EH (cell line): ENCODE measurements around the gene ZNF710.
A peak's percentile ranks its signal among the peaks of the same experiment; 100 is the strongest.

ENCODE experiments used
- DNase-seq: peaks from one replicate; pipeline ENCODE4 v3.0.0-alpha.2; 2015; ENCODE audit warnings: low read depth

The ZNF710 gene

GRCh38 chr15:90080818-90081393 is 79.8 kb downstream of the ZNF710 start:
- no peak for DNase-seq

GRCh38 chr15:90082140-90082715 is 81.1 kb downstream of the ZNF710 start:
- no peak for DNase-seq

GRCh38 chr15:90083419-90083818 is 82.3 kb downstream of the ZNF710 start:
- no peak for DNase-seq

GRCh38 chr15:90083954-90084607 is 83.0 kb downstream of the ZNF710 start:
- no peak for DNase-seq

GRCh38 chr15:90084876-90085423 is 83.8 kb downstream of the ZNF710 start:
- no peak for DNase-seq

GRCh38 chr15:90085565-90085964 is 84.4 kb downstream of the ZNF710 start:
- no peak for DNase-seq

- DNase-seq, result peak; percentile 56
Measured at GRCh38 chr15:90086868-90087268, 85.7 kb downstream of the ZNF710 start.

GRCh38 chr15:90087454-90088154 is 86.5 kb downstream of the ZNF710 start:
- peak; percentile 50 for DNase-seq

- DNase-seq, result no peak
Measured at GRCh38 chr15:90090226-90090848, 89.2 kb downstream of the ZNF710 start.

GRCh38 chr15:90091156-90091931 is 90.2 kb downstream of the ZNF710 start:
- DNase-seq, result no peak

GRCh38 chr15:90095521-90095959 is 94.4 kb downstream of the ZNF710 start:
- no peak for DNase-seq

GRCh38 chr15:90097475-90097874 is 96.4 kb downstream of the ZNF710 start:
- no peak for DNase-seq

GRCh38 chr15:90099072-90099867 is 98.1 kb downstream of the ZNF710 start:
- no peak for DNase-seq

GRCh38 chr15:90099868-90100831 is 99.0 kb downstream of the ZNF710 start:
- DNase-seq, result peak; percentile 87

GRCh38 chr15:90101130-90101968 is 100.2 kb downstream of the ZNF710 start:
- peak; percentile 55 for DNase-seq

GRCh38 chr15:90101969-90102890 is 101.1 kb downstream of the ZNF710 start, which contains the start of gene IDH2:
TSS of gene IDH2 (minus strand) at chr15:90102468. CDS start at chr15:90102390, 78 bp downstream.
- DNase-seq, result peak; percentile 86

- DNase-seq, result no peak
Measured at GRCh38 chr15:90103701-90104329, 102.7 kb downstream of the ZNF710 start.
